ENCODE data around the gene UTF1. TPM values are rescaled to one million over a fixed set of nuclear protein-coding genes. Genes with fewer than 3 reads are reported as not detected.
A peak's percentile ranks its signal among the peaks of the same experiment; 100 is the strongest.
"Not testable (repeated sequence)": the region's sequence is repeated elsewhere in the genome, so short reads cannot be mapped to it uniquely, and the experiment has no call there.

UTF1 gene
- total RNA-seq, 8 experiments from 2014 or later: 0.18 to 0.38 (median 0.24) TPM; not detected in 5

DNA sequence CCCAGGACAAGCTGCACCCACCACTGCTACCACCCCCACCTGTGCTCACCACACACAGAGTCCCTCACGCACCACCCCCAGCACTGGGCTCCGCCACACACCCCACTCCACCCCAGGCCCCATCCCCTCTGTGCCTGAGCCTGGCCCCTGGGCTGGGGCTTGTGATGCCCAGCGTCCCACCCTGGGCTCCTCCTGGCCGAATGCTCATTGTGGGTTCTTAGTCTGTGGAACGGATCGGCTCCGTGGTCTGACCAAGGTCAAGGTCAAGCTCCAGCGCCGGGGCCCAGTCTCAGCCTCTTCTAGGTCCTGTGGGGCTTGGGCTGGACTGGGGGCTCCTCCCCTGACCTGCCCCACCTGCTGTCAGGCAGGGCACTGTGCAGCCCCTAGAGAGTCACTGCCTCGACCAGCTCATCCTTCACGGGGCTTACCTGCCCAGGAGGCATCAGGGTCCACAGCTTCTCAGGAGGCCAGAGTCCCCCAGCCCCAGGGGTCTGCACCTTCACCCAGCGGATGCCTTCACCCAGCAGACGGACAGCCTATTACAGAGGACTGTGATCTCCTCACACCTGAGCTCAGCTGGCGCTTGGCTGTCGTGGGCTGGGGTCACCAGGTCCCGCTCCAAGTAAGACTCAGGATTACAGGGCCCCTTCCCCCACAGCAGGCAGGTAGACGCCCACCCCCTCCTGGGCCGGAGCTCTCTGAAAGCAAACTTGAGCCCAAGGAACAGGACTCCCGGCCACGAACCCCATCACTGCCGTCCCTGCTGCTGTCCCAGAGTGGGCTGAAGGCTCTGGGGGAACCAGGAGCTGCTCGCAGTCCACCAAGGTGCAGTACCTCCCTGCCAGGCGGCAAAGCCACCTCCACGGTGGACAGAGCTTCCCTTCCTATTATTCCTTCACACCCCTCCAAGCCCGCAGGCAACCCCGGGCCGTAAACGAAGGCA, 15.3 kb upstream of the UTF1 start:
- in situ Hi-C loops (cut with MboI; ENCODE audit: low pct_unique_long_range_greater_than_20kb in 2 of 9, low sequenced_read_pairs in 9 of 9, unreplicated experiment in 9 of 9): no loop called here
- Histone ChIP-seq H3K4me1 (replicated peaks in 1 of 2) (no peaks in the 10 kb centered on the region), H3K27ac (no peak overlapping the region), H3K4me3 (no peak overlapping the region)
- peak in 1 of 8 experiments; percentile 9 for ATAC-seq (replicated peaks in 6 of 8)
- WGBS, 10 experiments: 37 to 100% (median 93%) methylated on average over 1 to 3 of the region's 28 CpGs; no CpG with 5 or more reads in 7 of the 10 experiments

- WGBS, 10 experiments: 79 to 100% (median 97%) methylated on average over 1 to 11 of the region's 27 CpGs; no CpG with 5 or more reads in 4 of the 10 experiments
- Histone ChIP-seq H3K27ac (no peak overlapping the region), H3K4me3 (no peak overlapping the region), H3K4me1 (replicated peaks in 1 of 2) (no peaks in the 10 kb centered on the region)
- ATAC-seq (replicated peaks in 6 of 8): no peak
- in situ Hi-C loops (cut with MboI; ENCODE audit: low pct_unique_long_range_greater_than_20kb in 2 of 9, low sequenced_read_pairs in 9 of 9, unreplicated experiment in 9 of 9): no loop called here
Observed at GRCh38 chr10:133215586-133215985, 14.4 kb upstream of the UTF1 start.

- in situ Hi-C loops (cut with MboI; ENCODE audit: low pct_unique_long_range_greater_than_20kb in 2 of 9, low sequenced_read_pairs in 9 of 9, unreplicated experiment in 9 of 9): no loop called here
- ATAC-seq (replicated peaks in 6 of 8): no peak
- Histone ChIP-seq H3K27ac (no peak overlapping the region), H3K4me1 (replicated peaks in 1 of 2) (no peaks in the 10 kb centered on the region), H3K4me3 (no peak overlapping the region)
- 0 to 89% (median 87%) methylated on average over 1 to 15 of the region's 26 CpGs; no CpG with 5 or more reads in 5 of the 10 experiments for WGBS, 10 experiments
Observed at GRCh38 chr10:133216776-133217175, 13.2 kb upstream of the UTF1 start.

- WGBS, 10 experiments: 40 to 100% (median 85%) methylated on average over 1 to 11 of the region's 25 CpGs; no CpG with 5 or more reads in 1 of the 10 experiments
- no peak overlapping the region for H3K27ac ChIP-seq
- in situ Hi-C loops (cut with MboI; ENCODE audit: low pct_unique_long_range_greater_than_20kb in 2 of 9, low sequenced_read_pairs in 9 of 9, unreplicated experiment in 9 of 9): no loop called here
- no peak overlapping the region for H3K4me3 ChIP-seq
- no peaks in the 10 kb centered on the region for H3K4me1 ChIP-seq (replicated peaks in 1 of 2)
- no peak for ATAC-seq (replicated peaks in 6 of 8)
Observed at GRCh38 chr10:133217800-133218589, 12.0 kb upstream of the UTF1 start.

DNA sequence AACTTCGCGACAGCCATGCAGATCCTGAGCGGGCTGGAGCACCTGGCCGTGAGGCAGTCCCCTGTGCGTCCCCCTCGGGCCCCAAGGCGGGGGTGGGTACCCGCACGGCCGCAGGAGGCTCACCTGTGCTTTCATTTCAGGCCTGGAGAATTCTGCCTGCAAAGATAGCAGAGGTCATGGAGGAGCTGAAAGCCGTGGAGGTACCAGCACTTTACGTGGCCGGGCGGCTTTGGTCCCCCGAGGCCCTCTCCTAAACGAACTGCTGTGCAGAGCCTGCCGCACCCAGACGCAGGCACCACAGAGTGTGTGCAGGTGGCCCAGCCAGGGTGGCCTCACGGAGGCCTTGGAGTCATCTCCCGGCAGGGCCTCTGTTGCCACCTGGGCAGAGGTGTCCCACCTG, 11.1 kb upstream of the UTF1 start:
- Histone ChIP-seq H3K27ac (no peak overlapping the region), H3K4me1 (replicated peaks in 1 of 2) (no peaks in the 10 kb centered on the region), H3K4me3 (no peak overlapping the region)
- no peak for ATAC-seq (replicated peaks in 6 of 8)
- in situ Hi-C loops (cut with MboI; ENCODE audit: low pct_unique_long_range_greater_than_20kb in 2 of 9, low sequenced_read_pairs in 9 of 9, unreplicated experiment in 9 of 9): no loop called here
- WGBS, 10 experiments: 10 to 100% (median 72%) methylated on average over 1 to 5 of the region's 20 CpGs; no CpG with 5 or more reads in 5 of the 10 experiments

GRCh38 chr10:133219782-133220181, 10.2 kb upstream of the UTF1 start:
- Histone ChIP-seq H3K27ac (no peak overlapping the region), H3K4me3 (no peak overlapping the region), H3K4me1 (replicated peaks in 1 of 2) (no peaks in the 10 kb centered on the region)
- 20 to 65% (median 20%) methylated on average over 1 to 4 of the region's 28 CpGs; no CpG with 5 or more reads in 7 of the 10 experiments for WGBS, 10 experiments
- in situ Hi-C loops (cut with MboI; ENCODE audit: low pct_unique_long_range_greater_than_20kb in 2 of 9, low sequenced_read_pairs in 9 of 9, unreplicated experiment in 9 of 9): no loop called here
- ATAC-seq (replicated peaks in 6 of 8): peak in 2 of 8 experiments; percentile 19 to 40

DNA sequence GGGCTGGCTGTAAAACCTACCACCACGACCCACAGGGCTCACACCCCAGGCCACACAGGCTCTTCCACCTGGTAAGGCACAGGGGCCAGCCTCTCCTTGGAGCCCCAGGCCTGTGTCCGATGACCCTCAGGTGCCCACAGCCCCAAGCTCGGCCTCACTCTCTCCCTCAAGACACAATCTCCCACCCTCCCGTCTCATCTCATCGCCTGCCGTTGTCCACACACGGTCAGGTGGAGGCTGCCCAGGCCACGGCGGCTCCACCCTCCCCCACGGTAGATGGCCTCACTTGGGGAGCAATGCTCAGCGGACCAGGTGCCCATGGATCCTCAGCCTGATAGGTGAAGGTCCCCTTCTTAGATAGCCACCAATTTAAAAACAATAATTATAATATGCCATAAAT, 8.7 kb upstream of the UTF1 start:
- no peak overlapping the region for H3K27ac ChIP-seq
- ATAC-seq (replicated peaks in 6 of 8): no peak
- H3K4me1 ChIP-seq (replicated peaks in 1 of 2): no peaks in the 10 kb centered on the region
- no peak overlapping the region for H3K4me3 ChIP-seq
- in situ Hi-C loops (cut with MboI; ENCODE audit: low pct_unique_long_range_greater_than_20kb in 2 of 9, low sequenced_read_pairs in 9 of 9, unreplicated experiment in 9 of 9): no loop called here
- 77 to 90% (median 85%) methylated on average over 1 to 9 of the region's 11 CpGs; no CpG with 5 or more reads in 6 of the 10 experiments for WGBS, 10 experiments

DNA sequence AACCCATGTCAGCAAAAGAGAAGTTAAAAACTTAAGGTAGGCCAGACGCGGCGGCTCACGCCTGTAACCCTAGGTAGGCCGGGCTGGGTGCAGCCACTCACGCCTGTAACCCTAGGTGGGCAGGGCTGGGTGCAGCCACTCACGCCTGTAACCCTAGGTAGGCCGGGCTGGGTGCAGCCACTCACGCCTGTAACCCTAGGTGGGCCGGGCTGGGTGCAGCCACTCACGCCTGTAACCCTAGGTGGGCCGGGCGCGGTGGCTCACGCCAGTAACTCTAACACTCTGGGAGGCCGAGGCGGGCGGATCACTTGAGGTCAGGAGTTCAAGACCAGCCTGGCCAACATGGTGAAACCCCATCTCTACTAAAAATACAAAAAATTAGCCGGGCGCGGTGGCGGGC, 8.3 kb upstream of the UTF1 start:
- H3K27ac ChIP-seq; in situ Hi-C loops (cut with MboI; ENCODE audit: low pct_unique_long_range_greater_than_20kb in 2 of 9, low sequenced_read_pairs in 9 of 9, unreplicated experiment in 9 of 9); ATAC-seq (replicated peaks in 6 of 8); H3K4me3 ChIP-seq; H3K4me1 ChIP-seq (replicated peaks in 1 of 2): not testable (repeated sequence)
- 95 to 100% (median 96%) methylated on average over 1 to 4 of the region's 22 CpGs; no CpG with 5 or more reads in 7 of the 10 experiments for WGBS, 10 experiments

GRCh38 chr10:133224076-133224475, 5.9 kb upstream of the UTF1 start:
- no peak for ATAC-seq (replicated peaks in 6 of 8)
- no peak overlapping the region for H3K27ac ChIP-seq
- no peaks in the 10 kb centered on the region for H3K4me1 ChIP-seq (replicated peaks in 1 of 2)
- WGBS, 10 experiments: 72 to 90% methylated on average over 4 of the region's 14 CpGs; no CpG with 5 or more reads in 8 of the 10 experiments
- H3K4me3 ChIP-seq: no peak overlapping the region
- in situ Hi-C loops (cut with MboI; ENCODE audit: low pct_unique_long_range_greater_than_20kb in 2 of 9, low sequenced_read_pairs in 9 of 9, unreplicated experiment in 9 of 9): no loop called here

- Histone ChIP-seq H3K4me3 (no peak overlapping the region), H3K27ac (no peak overlapping the region), H3K4me1 (replicated peaks in 1 of 2) (peaks cover 3 to 4% of the 10 kb centered on the region in 2 donors)
- in situ Hi-C loops (cut with MboI; ENCODE audit: low pct_unique_long_range_greater_than_20kb in 2 of 9, low sequenced_read_pairs in 9 of 9, unreplicated experiment in 9 of 9): no loop called here
- WGBS, 10 experiments: 58 to 92% (median 84%) methylated on average over 1 to 15 of the region's 25 CpGs; no CpG with 5 or more reads in 4 of the 10 experiments
- no peak for ATAC-seq (replicated peaks in 6 of 8)
Observed at GRCh38 chr10:133224756-133225372, 5.2 kb upstream of the UTF1 start.

- in situ Hi-C loops (cut with MboI; ENCODE audit: low pct_unique_long_range_greater_than_20kb in 2 of 9, low sequenced_read_pairs in 9 of 9, unreplicated experiment in 9 of 9): no loop called here
- WGBS, 10 experiments: 20 to 100% (median 89%) methylated on average over 1 to 9 of the region's 23 CpGs; no CpG with 5 or more reads in 4 of the 10 experiments
- no peak for ATAC-seq (replicated peaks in 6 of 8)
Observed at GRCh38 chr10:133225707-133226191, 4.3 kb upstream of the UTF1 start.

GRCh38 chr10:133226251-133226808, 3.7 kb upstream of the UTF1 start:
- Histone ChIP-seq H3K4me3 (no peak overlapping the region), H3K27ac (no peak overlapping the region), H3K4me1 (replicated peaks in 1 of 2) (peaks cover 13 to 17% of the 10 kb centered on the region in 2 donors)
- in situ Hi-C loops (cut with MboI; ENCODE audit: low pct_unique_long_range_greater_than_20kb in 2 of 9, low sequenced_read_pairs in 9 of 9, unreplicated experiment in 9 of 9): no loop called here
- ATAC-seq (replicated peaks in 6 of 8): no peak
- 33 to 90% (median 59%) methylated on average over 2 to 15 of the region's 30 CpGs; no CpG with 5 or more reads in 4 of the 10 experiments for WGBS, 10 experiments

More at GRCh38 chr10:133225707-133226191, 4.3 kb upstream of the UTF1 start:
- Histone ChIP-seq H3K4me3 (no peak overlapping the region), H3K4me1 (replicated peaks in 1 of 2) (peaks cover 8 to 11% of the 10 kb centered on the region in 2 donors), H3K27ac (no peak overlapping the region)

Data from motor neuron (in vitro differentiated cells).